ENCODE results near the gene NFATC2.

NFATC2 gene

DNA sequence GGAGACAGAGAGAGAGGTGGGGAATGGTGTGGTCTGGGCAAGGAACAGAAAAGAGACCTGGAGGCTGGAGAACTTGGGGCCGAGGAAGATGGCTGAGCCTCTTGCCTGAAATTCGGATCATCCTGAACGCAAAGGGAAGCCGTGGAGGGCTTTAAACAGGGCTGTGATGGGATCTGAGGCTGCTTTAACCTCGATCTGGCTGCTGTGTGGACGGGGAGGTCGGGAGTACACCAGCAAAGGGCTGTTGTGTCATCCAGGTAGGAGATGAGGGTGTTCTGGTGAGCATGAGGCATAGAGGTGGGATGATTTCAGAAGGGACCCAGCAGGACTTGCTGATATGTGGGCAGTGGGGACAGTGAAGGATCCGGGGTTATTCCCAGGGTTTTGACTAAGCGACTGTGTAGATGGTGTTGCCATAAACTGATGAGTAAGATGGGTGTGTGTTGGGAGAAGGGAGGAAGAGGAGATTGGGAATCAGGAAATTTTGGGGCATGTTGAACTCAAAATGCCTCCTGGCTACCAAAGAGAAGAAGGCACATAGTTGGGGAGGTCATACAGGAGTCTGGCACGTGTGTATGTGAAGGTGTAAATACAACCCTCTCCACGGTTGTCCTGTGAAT lies 158.5 kb downstream of the NFATC2 start:
- no peak for TF ChIP-seq ZNF274 (IDR thresholded peaks at IDR 0.05; ENCODE audit: low read depth, low read length)
- no peak overlapping the region for H3K4me3 ChIP-seq (ENCODE audit: low read length)

DNA sequence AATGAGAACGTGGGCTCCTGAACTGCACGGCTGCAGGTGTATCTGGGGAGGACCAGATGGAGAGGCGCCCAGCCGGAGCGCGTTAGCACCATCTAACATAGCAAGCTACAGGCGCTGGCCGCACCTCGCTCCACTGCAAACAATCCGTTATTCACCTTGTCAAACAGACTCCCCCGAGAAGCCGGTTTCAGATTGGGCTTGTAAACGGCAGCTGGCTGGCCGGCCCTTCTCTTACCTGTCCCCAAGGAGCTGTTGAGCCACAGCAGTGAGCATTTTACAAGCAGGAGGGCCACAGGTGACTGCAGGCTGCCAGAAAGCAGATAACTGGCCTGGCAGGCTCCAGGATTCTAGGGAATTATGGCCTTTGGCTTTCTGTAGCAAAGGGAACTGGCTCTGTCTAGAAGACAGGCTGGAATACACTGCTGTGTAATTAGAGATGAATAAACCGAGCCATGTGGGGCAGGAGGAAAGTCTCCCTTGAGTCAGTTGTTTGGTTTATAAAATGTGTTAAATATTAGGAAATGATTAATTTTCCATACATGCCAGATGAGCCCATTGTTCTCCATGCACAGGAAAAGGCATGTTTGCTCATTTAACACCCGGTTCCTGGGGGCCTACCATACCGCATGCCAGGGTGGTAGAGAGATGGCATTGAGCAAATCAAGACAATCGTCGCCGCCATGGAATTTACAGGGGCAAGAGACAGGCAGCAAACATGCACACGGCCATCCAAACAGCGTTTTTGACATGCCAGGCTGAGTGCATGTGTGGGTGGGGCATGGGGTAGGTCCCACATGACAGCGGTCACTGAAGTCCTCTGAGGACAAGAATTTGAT lies 159.3 kb downstream of the NFATC2 start:
- H3K4me3 ChIP-seq (ENCODE audit: low read length), result no peak overlapping the region
- TF ChIP-seq ZNF274 (IDR thresholded peaks at IDR 0.05; ENCODE audit: low read depth, low read length), result no peak

DNA sequence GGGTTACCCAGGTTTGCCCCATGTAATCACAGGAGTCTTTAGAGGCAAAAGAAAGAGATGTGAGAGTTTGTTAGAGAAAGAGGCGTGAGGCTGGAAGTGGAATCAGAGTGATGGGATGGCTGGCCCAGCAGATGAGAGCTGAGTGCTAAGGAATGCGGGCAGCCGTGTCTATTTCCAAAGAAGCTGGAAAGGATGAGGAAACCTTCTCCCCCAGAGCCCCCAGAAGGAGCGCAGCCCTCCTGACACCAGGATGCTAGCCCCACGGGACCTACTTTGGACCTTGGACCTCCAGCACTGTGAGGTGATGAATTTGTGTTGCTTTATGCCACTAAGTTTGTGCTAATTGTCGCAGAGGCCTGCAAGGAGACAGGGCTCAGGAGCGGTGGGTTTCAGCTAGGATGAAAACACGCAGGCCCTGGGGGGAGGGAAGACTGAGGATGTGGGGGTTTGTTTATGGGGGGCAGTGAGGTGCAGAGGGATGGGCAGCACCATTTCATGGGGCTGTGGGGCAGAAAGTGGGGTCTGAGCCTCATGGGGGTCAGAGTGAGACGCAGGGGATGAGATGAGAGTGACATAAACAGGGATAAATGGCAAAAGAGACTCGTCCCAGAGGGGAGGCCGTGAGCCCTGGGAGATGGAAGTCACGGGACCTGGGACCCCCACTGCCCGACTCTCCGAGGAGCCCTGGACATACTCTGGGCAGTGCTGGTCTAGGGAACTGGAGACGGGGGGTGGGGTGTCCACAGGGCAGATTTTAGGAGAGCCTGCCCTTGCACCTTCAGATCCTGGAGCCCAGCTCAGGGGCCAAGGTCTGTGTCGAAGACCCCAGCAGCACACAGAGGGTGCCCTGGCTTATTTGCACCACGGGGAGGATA lies 160.2 kb downstream of the NFATC2 start:
- no peak for TF ChIP-seq ZNF274 (IDR thresholded peaks at IDR 0.05; ENCODE audit: low read depth, low read length)
- H3K4me3 ChIP-seq (ENCODE audit: low read length), result no peak overlapping the region

DNA sequence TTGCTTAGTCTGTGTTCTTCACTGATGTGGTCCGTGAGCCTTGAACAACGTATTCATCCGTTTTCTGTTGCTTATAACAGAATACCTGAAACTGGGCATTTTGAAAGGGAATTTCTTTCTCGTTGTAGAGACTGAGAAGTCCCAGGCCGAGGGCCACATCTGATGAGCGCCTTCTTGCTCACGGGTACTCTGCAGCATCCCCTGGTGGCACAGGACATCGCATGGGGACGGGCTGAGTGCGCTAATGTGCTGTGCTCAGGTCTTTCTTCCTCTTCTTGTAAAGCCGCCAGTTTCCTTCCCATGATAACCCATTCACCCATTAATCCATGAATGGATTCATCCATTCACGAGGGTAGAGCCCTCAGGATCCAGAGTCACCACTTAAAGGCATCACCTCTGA lies 161.0 kb downstream of the NFATC2 start:
- TF ChIP-seq ZNF274 (IDR thresholded peaks at IDR 0.05; ENCODE audit: low read depth, low read length), result no peak
- no peak overlapping the region for H3K4me3 ChIP-seq (ENCODE audit: low read length)

- H3K4me3 ChIP-seq (ENCODE audit: low read length), result no peak overlapping the region
- no peak for TF ChIP-seq ZNF274 (IDR thresholded peaks at IDR 0.05; ENCODE audit: low read depth, low read length)
Measured at GRCh38 chr20:51380401-51381385, 161.8 kb downstream of the NFATC2 start.

DNA sequence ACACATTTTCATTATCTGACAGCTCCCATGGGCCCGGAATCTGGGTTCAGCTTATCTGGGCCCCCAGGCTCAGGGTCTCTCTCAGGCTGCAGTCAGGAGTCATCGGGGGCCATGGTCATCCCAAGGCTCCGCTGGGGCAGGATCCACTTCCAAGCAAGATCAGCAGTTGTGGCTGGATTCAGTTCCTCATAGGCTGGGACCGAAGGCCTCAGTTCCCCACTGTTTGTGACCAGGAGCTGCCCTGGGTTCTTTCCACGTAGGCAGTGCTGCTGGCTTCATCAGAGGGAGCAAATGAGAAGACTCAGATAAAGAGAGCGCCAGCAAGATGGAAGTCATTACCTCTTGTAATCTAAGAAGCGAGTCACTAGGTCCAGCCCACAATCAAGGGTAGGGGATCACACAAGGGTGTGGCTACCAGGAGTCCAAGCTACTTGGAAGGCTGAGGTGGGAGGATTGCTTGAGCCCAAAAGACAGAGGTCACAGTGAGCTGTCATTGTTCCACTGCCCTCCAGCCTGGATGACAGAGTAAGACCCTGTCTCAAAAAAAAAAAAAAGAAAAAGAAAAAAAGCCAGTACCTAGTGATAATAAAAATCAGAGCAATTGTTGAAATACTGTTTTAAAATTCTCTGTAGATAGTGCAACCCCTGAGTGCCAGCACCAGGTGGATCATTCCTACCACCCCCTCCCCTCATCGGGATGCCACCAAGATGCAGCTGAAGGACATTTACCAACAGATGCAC lies 162.7 kb downstream of the NFATC2 start:
- H3K4me3 ChIP-seq (ENCODE audit: low read length), result no peak overlapping the region
- TF ChIP-seq ZNF274 (IDR thresholded peaks at IDR 0.05; ENCODE audit: low read depth, low read length), result no peak

GRCh38 chr20:51378171-51378928 lies 164.2 kb downstream of the NFATC2 start:
- no peak for TF ChIP-seq ZNF274 (IDR thresholded peaks at IDR 0.05; ENCODE audit: low read depth, low read length)

DNA sequence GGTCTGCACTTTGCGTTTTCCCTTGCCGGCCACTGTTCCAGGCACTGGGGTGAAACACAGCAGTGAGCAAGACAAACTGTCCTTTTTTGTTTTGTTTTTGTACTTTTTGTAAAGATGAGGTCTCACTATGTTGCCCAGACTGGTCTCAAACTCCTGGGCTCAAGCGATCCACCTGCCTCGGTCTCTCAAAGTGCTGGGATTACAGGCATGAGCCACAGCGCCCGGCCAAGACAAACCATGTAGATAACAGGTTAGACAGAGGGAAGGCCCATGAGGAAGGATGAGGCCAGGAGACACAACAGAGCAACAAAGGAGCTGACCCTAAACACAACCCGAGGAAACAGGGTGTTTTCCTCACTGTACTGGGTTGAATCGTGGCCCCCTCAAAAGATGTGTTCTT lies 165.4 kb downstream of the NFATC2 start:
- H3K4me3 ChIP-seq (ENCODE audit: low read length), result no peak overlapping the region
- no peak for TF ChIP-seq ZNF274 (IDR thresholded peaks at IDR 0.05; ENCODE audit: low read depth, low read length)

More at GRCh38 chr20:51378171-51378928, 164.2 kb downstream of the NFATC2 start:
- no peak overlapping the region for H3K4me3 ChIP-seq (ENCODE audit: low read length)

- TF ChIP-seq ZNF274 (IDR thresholded peaks at IDR 0.05; ENCODE audit: low read depth, low read length), result no peak
- H3K4me3 ChIP-seq (ENCODE audit: low read length), result no peak overlapping the region
Measured at GRCh38 chr20:51376111-51376510, 166.4 kb downstream of the NFATC2 start.

DNA sequence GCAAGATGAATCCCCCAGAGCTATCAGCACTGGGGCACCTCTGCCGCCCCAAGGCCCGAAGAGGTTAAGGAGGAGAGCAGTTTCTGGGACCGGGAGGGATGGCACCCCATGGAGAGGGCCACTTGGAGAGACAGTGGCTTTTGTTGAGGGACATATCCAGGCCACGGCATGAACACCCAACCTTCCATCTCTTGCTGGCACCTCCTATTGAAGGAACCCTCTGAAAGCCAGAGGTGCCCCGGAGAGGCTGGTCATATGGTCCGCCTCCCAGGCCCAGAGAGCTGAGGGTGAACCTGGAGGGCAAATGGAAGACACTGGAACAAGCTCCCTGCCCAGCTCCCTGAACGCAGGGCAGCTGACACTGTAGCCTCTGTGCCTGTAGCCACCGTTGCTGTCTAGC lies 167.0 kb downstream of the NFATC2 start:
- no peak for TF ChIP-seq ZNF274 (IDR thresholded peaks at IDR 0.05; ENCODE audit: low read depth, low read length)
- no peak overlapping the region for H3K4me3 ChIP-seq (ENCODE audit: low read length)

DNA sequence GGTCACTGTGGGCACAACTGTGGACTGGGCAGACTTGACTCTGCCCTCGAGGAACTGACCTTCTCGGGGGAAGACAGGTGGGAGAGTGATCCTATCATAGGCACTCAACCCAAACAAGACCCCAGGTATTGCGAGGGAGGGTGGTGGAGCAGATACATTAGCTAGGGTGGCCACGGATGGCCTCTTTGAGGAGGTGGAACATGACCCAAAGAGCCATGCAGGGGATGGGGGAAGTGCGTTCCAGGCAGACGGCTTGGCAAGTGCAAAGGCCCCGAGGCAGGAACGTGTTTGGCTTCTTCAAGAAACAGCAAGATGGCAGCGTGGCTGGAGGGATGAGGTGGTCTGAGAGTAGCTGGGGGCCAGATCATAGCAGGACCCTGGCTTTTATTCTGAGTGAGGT lies 167.6 kb downstream of the NFATC2 start:
- no peak overlapping the region for H3K4me3 ChIP-seq (ENCODE audit: low read length)
- TF ChIP-seq ZNF274 (IDR thresholded peaks at IDR 0.05; ENCODE audit: low read depth, low read length), result no peak

- no peak overlapping the region for H3K4me3 ChIP-seq (ENCODE audit: low read length)
- no peak for TF ChIP-seq ZNF274 (IDR thresholded peaks at IDR 0.05; ENCODE audit: low read depth, low read length)
Measured at GRCh38 chr20:51374456-51374830, 168.1 kb downstream of the NFATC2 start.

Measured in GM08714 (cell line).